GM21786 (cell line): ENCODE results near the gene DUSP10.

Source experiments
- ATAC-seq: cut with Tn5 transposase; IDR thresholded peaks from one replicate; pipeline ENCODE4 v1.9.1; 2021; ENCODE audit not compliant: unreplicated experiment

The DUSP10 gene

GRCh38 chr1:221741703-221742554 is at the start of gene DUSP10:
DUSP10 (minus strand) TSS chr1:221742089; CDS start chr1:221739744, 2,345 bp downstream.
- ATAC-seq: peak; percentile 78

- ATAC-seq: no peak
Measured at GRCh38 chr1:221788466-221788865, 46.6 kb upstream of the DUSP10 start.

GRCh38 chr1:221786647-221787046 is 44.8 kb upstream of the DUSP10 start:
- no peak for ATAC-seq

- no peak for ATAC-seq
Measured at GRCh38 chr1:221783936-221784335, 42.0 kb upstream of the DUSP10 start.

- no peak for ATAC-seq
Measured at GRCh38 chr1:221783437-221783836, 41.5 kb upstream of the DUSP10 start.

- no peak for ATAC-seq
Measured at GRCh38 chr1:221782970-221783369, 41.1 kb upstream of the DUSP10 start.

GRCh38 chr1:221782477-221782876 is 40.6 kb upstream of the DUSP10 start:
- ATAC-seq: no peak

GRCh38 chr1:221781102-221781755 is 39.3 kb upstream of the DUSP10 start:
- no peak for ATAC-seq

GRCh38 chr1:221780175-221780574 is 38.3 kb upstream of the DUSP10 start:
- no peak for ATAC-seq

- ATAC-seq: no peak
Measured at GRCh38 chr1:221779771-221780170, 37.9 kb upstream of the DUSP10 start.

GRCh38 chr1:221778535-221779142 is 36.8 kb upstream of the DUSP10 start:
- ATAC-seq: peak; percentile 27

- peak; percentile 19 for ATAC-seq
Measured at GRCh38 chr1:221778125-221778524, 36.2 kb upstream of the DUSP10 start.

GRCh38 chr1:221777431-221778072 is 35.7 kb upstream of the DUSP10 start:
- ATAC-seq: peak; percentile 64

GRCh38 chr1:221776495-221777301 is 34.8 kb upstream of the DUSP10 start:
- ATAC-seq: peak; percentile 27

GRCh38 chr1:221775206-221775605 is 33.3 kb upstream of the DUSP10 start:
- no peak for ATAC-seq

GRCh38 chr1:221774054-221774842 is 32.4 kb upstream of the DUSP10 start:
- ATAC-seq: no peak

- no peak for ATAC-seq
Measured at GRCh38 chr1:221773383-221773782, 31.5 kb upstream of the DUSP10 start.

GRCh38 chr1:221772117-221772516 is 30.2 kb upstream of the DUSP10 start:
- ATAC-seq: no peak

- no peak for ATAC-seq
Measured at GRCh38 chr1:221768444-221769066, 26.7 kb upstream of the DUSP10 start.
